HL-60 (cell line): ENCODE results near the gene NAT9.

Experiments
- DNase-seq, 2 experiments: peaks; one replicate each; pipeline ENCODE4 v3.0.0-alpha.2; 2010 to 2020; ENCODE audit warnings: low read depth in 1 of 2, low spot score in 1 of 2
- H3K27ac ChIP-seq: fragments of 250-450 bp; sonication (Bioruptor Pico); replicated peaks from 2 replicates; pipeline ENCODE4 v1.5.1; 2020; ENCODE audit warnings: mild to moderate bottlenecking, moderate library complexity
- H3K27me3 ChIP-seq: fragments of 250-450 bp; sonication (Bioruptor Pico); 2 replicates; pipeline ENCODE4 v1.5.1; 2021; ENCODE audit warnings: mild to moderate bottlenecking, moderate library complexity; ENCODE audit not compliant: insufficient read depth, poor library complexity, severe bottlenecking
- H3K4me3 ChIP-seq: replicated peaks from 2 replicates; pipeline ENCODE4 v1.5.1; 2011; ENCODE audit warnings: mild to moderate bottlenecking, control low read depth, low read length; ENCODE audit not compliant: insufficient read depth
- CTCF ChIP-seq: IDR thresholded peaks from one replicate; pipeline ENCODE4 v1.5.1; 2011; ENCODE audit warnings: low read length, control low read depth, inconsistent platforms; ENCODE audit not compliant: insufficient read depth
- GABPA ChIP-seq: IDR thresholded peaks from 2 replicates; pipeline ENCODE4 v1.6.1; 2012; ENCODE audit warnings: low read depth
- POLR2AphosphoS5 ChIP-seq: IDR thresholded peaks from 2 replicates; pipeline ENCODE4 v1.6.1; 2012; ENCODE audit warnings: low read depth
- REST ChIP-seq: IDR thresholded peaks from 2 replicates; pipeline ENCODE4 v1.6.1; 2012; ENCODE audit warnings: low read depth; ENCODE audit not compliant: insufficient replicate concordance
- SPI1 ChIP-seq: IDR thresholded peaks from 2 replicates; pipeline ENCODE4 v1.6.1; 2012; ENCODE audit warnings: low read depth, mild to moderate bottlenecking, borderline replicate concordance

NAT9 gene

GRCh38 chr17:74746376-74746775, 29.8 kb downstream of the NAT9 start:
- H3K27me3 ChIP-seq: no peaks in the 10 kb centered on the region
- H3K27ac ChIP-seq: peak overlapping the region; percentile 24; the same call in 1 of the 2 replicates
- DNase-seq: no peak
- TF ChIP-seq CTCF (no peak), GABPA (no peak), REST (no peak), SPI1 (no peak), POLR2AphosphoS5 (no peak)
- no peak overlapping the region for H3K4me3 ChIP-seq

DNA sequence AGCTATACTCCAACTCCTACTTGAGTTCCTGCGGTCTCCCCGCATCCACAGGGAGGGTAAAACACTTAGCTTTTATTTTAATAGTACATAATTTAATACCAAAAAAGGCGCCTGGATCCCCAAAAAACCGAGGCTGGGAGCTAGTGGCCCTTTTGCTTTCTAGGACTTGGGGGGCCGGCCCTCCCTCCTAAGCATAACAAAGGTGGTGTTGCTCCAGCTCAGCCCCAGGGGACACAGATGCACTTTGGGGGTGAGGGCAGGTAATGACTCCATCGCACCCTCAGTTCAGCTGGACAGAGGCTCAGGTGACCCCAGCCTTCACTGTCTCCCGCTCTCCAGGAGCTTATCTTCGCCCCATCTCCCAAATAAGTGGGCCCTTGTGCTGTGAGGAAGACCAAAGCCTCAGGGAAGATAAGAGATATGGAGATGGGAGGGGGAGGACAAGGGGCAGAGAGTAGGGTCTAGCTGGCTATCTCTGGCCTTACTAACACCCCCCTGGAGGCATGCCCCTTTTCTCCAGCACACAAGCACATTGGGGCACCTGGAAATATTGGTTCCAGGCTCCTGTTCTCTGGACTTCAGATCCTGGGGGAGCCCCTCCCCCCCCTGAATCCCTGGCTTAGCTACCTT, 30.5 kb downstream of the NAT9 start:
- TF ChIP-seq GABPA (no peak), REST (no peak), CTCF (no peak), POLR2AphosphoS5 (no peak), SPI1 (no peak)
- Histone ChIP-seq H3K4me3 (no peak overlapping the region), H3K27ac (no peak overlapping the region), H3K27me3 (no peaks in the 10 kb centered on the region)
- DNase-seq: no peak

- Histone ChIP-seq H3K27ac (no peak overlapping the region; the same call in 1 of the 2 replicates), H3K4me3 (no peak overlapping the region), H3K27me3 (no peaks in the 10 kb centered on the region)
- DNase-seq: peak in 1 of 2 experiments; percentile 75
- peak; percentile 99 for TF ChIP-seq CTCF
- 0 out of 2 replicates have a peak, but pooled peaks have one; percentile 49 for TF ChIP-seq POLR2AphosphoS5
- TF ChIP-seq GABPA: no peak
Measured at GRCh38 chr17:74744714-74745547, 31.2 kb downstream of the NAT9 start.
